GM15510 (cell line): ENCODE results near the gene SMYD3.

Experiments
- POLR2A ChIP-seq: IDR thresholded peaks from 3 replicates; pipeline ENCODE4 v1.6.1; 2011; ENCODE audit warnings: borderline replicate concordance; ENCODE audit not compliant: insufficient read length; ENCODE audit errors: extremely low read depth

Gene SMYD3

GRCh38 chr1:246506674-246507481, at the start of gene SMYD3:
SMYD3 (minus strand) TSS chr1:246507279.
- peak; percentile 80 for TF ChIP-seq POLR2A

GRCh38 chr1:246554201-246554600, 47.1 kb upstream of the SMYD3 start:
- TF ChIP-seq POLR2A, result no peak

GRCh38 chr1:246552110-246552509, 45.0 kb upstream of the SMYD3 start:
- TF ChIP-seq POLR2A, result no peak

GRCh38 chr1:246550402-246550801, 43.3 kb upstream of the SMYD3 start:
- TF ChIP-seq POLR2A, result no peak

GRCh38 chr1:246549665-246550064, 42.6 kb upstream of the SMYD3 start:
- no peak for TF ChIP-seq POLR2A

GRCh38 chr1:246544001-246544400, 36.9 kb upstream of the SMYD3 start:
- TF ChIP-seq POLR2A, result no peak

- no peak for TF ChIP-seq POLR2A
These were observed 33.8 kb upstream of the SMYD3 start for GRCh38 chr1:246540738-246541491.

GRCh38 chr1:246537887-246538286, 30.8 kb upstream of the SMYD3 start:
- TF ChIP-seq POLR2A, result no peak

GRCh38 chr1:246537441-246537840, 30.4 kb upstream of the SMYD3 start:
- TF ChIP-seq POLR2A, result no peak

GRCh38 chr1:246534114-246534513, 27.0 kb upstream of the SMYD3 start:
- no peak for TF ChIP-seq POLR2A

- TF ChIP-seq POLR2A, result no peak
These were observed 26.4 kb upstream of the SMYD3 start for GRCh38 chr1:246533371-246533905.

GRCh38 chr1:246532519-246532918, 25.4 kb upstream of the SMYD3 start:
- TF ChIP-seq POLR2A, result no peak

GRCh38 chr1:246530482-246530881, 23.4 kb upstream of the SMYD3 start:
- TF ChIP-seq POLR2A, result no peak

GRCh38 chr1:246528933-246529731, 22.1 kb upstream of the SMYD3 start:
- no peak for TF ChIP-seq POLR2A
